Fibroblast of mammary gland (primary cell): Measurements from ENCODE around the gene RCAN1.
A peak's percentile ranks its signal among the peaks of the same experiment; 100 is the strongest.

ENCODE experiments used
- DNase-seq: peaks from one replicate; pipeline ENCODE4 v3.0.0-alpha.2; 2010; ENCODE audit warnings: low read depth
- H3K4me3 ChIP-seq: 2 replicates; pipeline ENCODE4 v1.5.1; 2011; ENCODE audit warnings: low read depth, mild to moderate bottlenecking, low read length, moderate library complexity; ENCODE audit not compliant: control insufficient read depth
- CTCF ChIP-seq: conservative IDR thresholded peaks from 2 replicates; pipeline ENCODE4 v1.5.1; 2011; ENCODE audit warnings: low read depth, low read length, inconsistent platforms; ENCODE audit not compliant: control insufficient read depth, insufficient read depth

Gene RCAN1

GRCh38 chr21:34534522-34534921, 80.4 kb downstream of the RCAN1 start:
- TF ChIP-seq CTCF = no peak
- peak; percentile 30 for DNase-seq
- no peak overlapping the region for H3K4me3 ChIP-seq

GRCh38 chr21:34533938-34534337, 81.0 kb downstream of the RCAN1 start:
- DNase-seq = no peak

GRCh38 chr21:34531399-34531798, 83.5 kb downstream of the RCAN1 start:
- no peak for TF ChIP-seq CTCF
- no peak overlapping the region for H3K4me3 ChIP-seq
- no peak for DNase-seq

More at GRCh38 chr21:34533938-34534337, 81.0 kb downstream of the RCAN1 start:
- no peak overlapping the region for H3K4me3 ChIP-seq
- no peak for TF ChIP-seq CTCF

GRCh38 chr21:34530261-34530660, 84.7 kb downstream of the RCAN1 start:
- TF ChIP-seq CTCF = no peak
- no peak overlapping the region for H3K4me3 ChIP-seq
- peak; percentile 82 for DNase-seq

- H3K4me3 ChIP-seq = no peak overlapping the region
- DNase-seq = peak; percentile 42
- no peak for TF ChIP-seq CTCF
These were observed 86.8 kb downstream of the RCAN1 start for GRCh38 chr21:34528131-34528561.

GRCh38 chr21:34526618-34527290, 88.2 kb downstream of the RCAN1 start:
- peak overlapping the region; percentile 61 for H3K4me3 ChIP-seq
- TF ChIP-seq CTCF = no peak
- peak; percentile 100 for DNase-seq
